ENCODE measurements around the gene SPP1. TPM values are rescaled to one million over a fixed set of nuclear protein-coding genes. Genes with fewer than 3 reads are reported as not detected.
A peak's percentile ranks its signal among the peaks of the same experiment; 100 is the strongest.
"Not testable (repeated sequence)": the region's sequence is repeated elsewhere in the genome, so short reads cannot be mapped to it uniquely, and the experiment has no call there.

The SPP1 gene
- total and polyA plus RNA-seq, 5 experiments from 2014 or later = 6.7 to 8.7 TPM; not detected in 3

DNA sequence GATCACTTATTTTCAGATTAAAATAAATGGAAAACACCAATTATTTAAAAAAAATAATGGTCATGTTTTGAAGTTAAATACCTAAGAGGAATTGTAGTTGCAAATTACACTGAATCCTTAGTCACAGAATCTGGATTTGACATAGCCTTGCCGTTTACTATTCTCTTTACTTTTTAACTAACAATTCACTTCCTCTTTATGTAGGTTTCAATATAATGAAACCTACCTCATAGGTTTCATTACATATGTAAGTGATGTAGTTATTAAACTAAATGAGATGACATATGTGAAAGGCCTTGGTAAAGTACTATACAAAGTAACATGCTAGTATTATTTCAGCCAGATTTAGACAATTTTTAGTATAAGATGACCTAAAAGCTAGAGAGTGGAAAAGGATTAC is 6.5 kb downstream of the SPP1 start:
- DNase-seq (no peak), ATAC-seq (no peak)
- Mint-ChIP-seq H3K4me3 (no peak overlapping the region), H3K4me1 (no peaks in the 10 kb centered on the region), H3K27ac (no peak overlapping the region), H3K9me3 (no peaks in the 10 kb centered on the region), H3K27me3 (peaks cover 7 to 34% (median 17%) of the 10 kb centered on the region in 5 donors), H3K36me3 (no peaks in the 10 kb centered on the region)
- POLR2A ChIA-PET = no interaction called here

DNA sequence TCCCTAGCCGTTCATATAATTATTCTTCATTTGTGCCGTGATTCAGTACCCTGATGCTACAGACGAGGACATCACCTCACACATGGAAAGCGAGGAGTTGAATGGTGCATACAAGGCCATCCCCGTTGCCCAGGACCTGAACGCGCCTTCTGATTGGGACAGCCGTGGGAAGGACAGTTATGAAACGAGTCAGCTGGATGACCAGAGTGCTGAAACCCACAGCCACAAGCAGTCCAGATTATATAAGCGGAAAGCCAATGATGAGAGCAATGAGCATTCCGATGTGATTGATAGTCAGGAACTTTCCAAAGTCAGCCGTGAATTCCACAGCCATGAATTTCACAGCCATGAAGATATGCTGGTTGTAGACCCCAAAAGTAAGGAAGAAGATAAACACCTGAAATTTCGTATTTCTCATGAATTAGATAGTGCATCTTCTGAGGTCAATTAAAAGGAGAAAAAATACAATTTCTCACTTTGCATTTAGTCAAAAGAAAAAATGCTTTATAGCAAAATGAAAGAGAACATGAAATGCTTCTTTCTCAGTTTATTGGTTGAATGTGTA is 7.0 kb downstream of the SPP1 start:
- DNase-seq (no peak), ATAC-seq (no peak)
- peaks cover 8 to 33% (median 19%) of the 10 kb centered on the region in 5 donors for H3K27me3 Mint-ChIP-seq
- no peaks in the 10 kb centered on the region for H3K4me1 Mint-ChIP-seq
- H3K4me3 Mint-ChIP-seq = no peak overlapping the region
- no peaks in the 10 kb centered on the region for H3K9me3 Mint-ChIP-seq
- no peaks in the 10 kb centered on the region for H3K36me3 Mint-ChIP-seq
- H3K27ac Mint-ChIP-seq = no peak overlapping the region
- POLR2A ChIA-PET = no interaction called here

DNA sequence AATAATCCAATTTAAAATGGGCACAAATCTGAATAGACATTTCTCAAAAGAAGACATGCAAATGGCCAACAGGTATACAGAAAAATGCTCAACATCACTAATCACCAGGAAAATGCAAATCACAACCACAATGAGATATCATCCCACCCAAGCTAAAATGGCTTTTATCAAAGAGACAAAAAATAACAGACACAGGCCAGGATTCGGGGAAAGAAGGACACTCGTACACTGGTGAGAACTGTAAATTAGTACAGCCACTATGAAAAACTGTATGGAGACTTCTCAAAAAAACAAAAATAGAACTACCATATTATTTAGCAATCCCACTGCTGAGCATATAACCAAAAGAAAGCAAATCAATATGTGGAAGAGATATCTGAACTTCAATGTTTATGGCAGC is 8.5 kb downstream of the SPP1 start:
- Mint-ChIP-seq H3K4me3 (no peak overlapping the region), H3K4me1 (no peaks in the 10 kb centered on the region), H3K27me3 (peaks cover 4 to 25% (median 19%) of the 10 kb centered on the region in 5 donors), H3K9me3 (no peaks in the 10 kb centered on the region), H3K36me3 (no peaks in the 10 kb centered on the region), H3K27ac (no peak overlapping the region)
- ATAC-seq (no peak), DNase-seq (no peak)
- POLR2A ChIA-PET = no interaction called here

DNA sequence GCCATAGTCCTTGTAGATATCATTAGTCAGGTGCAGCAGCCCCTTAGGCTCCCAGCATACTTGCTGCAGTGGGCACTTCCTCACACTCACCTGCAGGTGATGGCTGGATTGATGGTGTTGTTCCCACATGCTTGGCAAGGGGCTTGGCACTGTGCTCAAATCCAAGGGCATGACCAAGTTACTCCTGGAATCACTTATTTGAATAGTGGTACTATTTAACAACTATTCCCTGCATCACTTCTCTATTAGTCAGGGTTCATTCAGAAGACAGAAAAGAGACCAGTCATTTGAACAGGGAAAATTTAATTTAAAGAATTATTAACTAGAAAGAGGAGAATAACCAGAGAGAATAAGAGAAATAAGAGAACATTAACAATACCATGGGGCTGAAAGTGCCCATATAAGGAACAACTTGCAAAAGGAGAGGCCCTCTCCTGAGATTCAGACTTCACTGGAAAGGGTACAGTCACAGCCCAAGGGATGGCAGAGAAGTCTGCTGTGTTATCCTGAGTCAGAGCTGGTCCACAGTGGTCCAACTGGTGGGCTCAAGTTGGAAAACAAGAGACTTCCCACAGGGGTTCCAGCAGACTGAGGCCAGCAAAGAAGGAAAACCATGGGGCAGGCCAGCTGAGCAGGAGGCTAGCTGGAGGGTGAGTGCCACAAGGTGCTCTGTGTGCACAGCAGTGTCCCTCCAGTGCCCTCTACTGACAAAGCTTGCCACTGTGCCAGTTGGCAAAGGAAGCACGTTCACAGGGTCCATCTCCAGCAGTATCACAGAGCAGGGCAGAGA is 9.8 kb downstream of the SPP1 start:
- Mint-ChIP-seq H3K4me3 (no peak overlapping the region), H3K9me3 (no peaks in the 10 kb centered on the region), H3K27ac (peak overlapping the region in 1 of 10 donors; percentile 19), H3K36me3 (no peaks in the 10 kb centered on the region), H3K27me3 (peaks cover 4 to 19% (median 16%) of the 10 kb centered on the region in 5 donors), H3K4me1 (no peaks in the 10 kb centered on the region)
- DNase-seq = peak in 1 of 10 donors; percentile 9
- ATAC-seq = peak; percentile 58 to 61
- POLR2A ChIA-PET = no interaction called here

DNA sequence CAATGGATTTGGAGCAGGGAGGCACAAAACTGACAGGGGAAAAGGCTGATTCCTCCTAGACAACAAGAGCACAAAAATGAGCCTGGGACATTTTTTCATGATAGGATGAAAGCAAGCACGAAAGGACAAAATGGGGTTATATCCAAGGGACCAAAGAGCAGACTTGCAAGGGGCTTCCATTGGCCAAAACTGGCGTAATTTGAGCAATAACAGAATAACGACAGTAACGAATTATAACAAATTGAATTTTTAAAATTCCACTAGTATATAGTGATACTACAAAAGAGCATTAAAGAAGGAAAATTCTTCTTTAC is 10.3 kb downstream of the SPP1 start:
- DNase-seq (no peak), ATAC-seq (no peak)
- H3K36me3 Mint-ChIP-seq = no peaks in the 10 kb centered on the region

DNA sequence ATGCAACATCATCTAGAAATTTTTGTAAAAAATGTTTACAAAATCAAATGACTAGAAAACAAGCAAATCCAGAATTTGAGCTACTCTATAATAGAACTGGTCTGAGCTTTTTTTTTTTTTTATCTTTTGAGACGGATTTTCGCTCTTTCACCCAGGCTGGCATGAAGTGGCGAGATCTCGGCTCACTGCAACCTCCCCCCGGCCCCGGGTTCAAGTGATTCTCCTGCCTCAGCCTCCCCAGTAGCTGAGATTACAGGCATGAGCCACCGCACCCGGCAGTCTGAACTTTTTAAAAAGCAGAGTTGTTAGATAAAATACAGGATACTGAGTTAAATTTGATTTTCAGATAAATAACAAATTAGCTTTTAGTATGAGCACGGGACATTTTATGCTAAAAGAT is 11.0 kb downstream of the SPP1 start:
- H3K4me3 Mint-ChIP-seq = no peak overlapping the region
- peaks cover 4 to 19% (median 15%) of the 10 kb centered on the region in 5 donors for H3K27me3 Mint-ChIP-seq
- H3K4me1 Mint-ChIP-seq = peaks cover 0 to 1% (median 0%) of the 10 kb centered on the region in 4 donors
- ATAC-seq = no peak
- H3K9me3 Mint-ChIP-seq = no peaks in the 10 kb centered on the region
- H3K36me3 Mint-ChIP-seq = no peaks in the 10 kb centered on the region
- no peak for DNase-seq
- POLR2A ChIA-PET = no interaction called here
- no peak overlapping the region for H3K27ac Mint-ChIP-seq

More for the DNA sequence above, 10.3 kb downstream of the SPP1 start:
- peaks cover 4 to 19% (median 16%) of the 10 kb centered on the region in 5 donors for H3K27me3 Mint-ChIP-seq
- H3K27ac Mint-ChIP-seq = no peak overlapping the region
- H3K4me3 Mint-ChIP-seq = no peak overlapping the region
- peaks cover 0 to 1% (median 0%) of the 10 kb centered on the region in 4 donors for H3K4me1 Mint-ChIP-seq
- POLR2A ChIA-PET = no interaction called here
- H3K9me3 Mint-ChIP-seq = no peaks in the 10 kb centered on the region

DNA sequence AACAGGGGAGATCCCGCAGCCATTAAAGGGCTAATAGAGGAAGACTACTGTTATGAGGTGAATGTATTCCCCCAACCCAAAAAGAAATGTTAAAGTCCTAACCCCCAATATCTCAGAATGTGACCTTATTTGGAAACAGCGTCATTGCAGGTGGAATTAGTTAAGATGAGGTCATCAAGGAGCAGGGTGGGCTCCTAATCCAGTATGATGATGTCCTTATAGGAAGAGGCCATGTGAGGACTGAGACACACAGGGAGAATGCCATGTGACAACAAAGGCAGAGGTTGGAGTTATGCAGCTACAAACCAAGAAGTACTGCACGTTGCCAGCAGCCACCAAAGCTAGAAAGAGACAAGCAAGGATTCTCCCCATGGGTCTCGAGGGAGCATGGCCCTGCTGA is 14.3 kb downstream of the SPP1 start:
- POLR2A ChIA-PET = no interaction called here
- Mint-ChIP-seq H3K4me1 (peaks cover 1 to 7% (median 2%) of the 10 kb centered on the region in 4 donors), H3K4me3 (no peak overlapping the region), H3K27me3 (peaks cover 3 to 17% (median 6%) of the 10 kb centered on the region in 5 donors), H3K9me3 (no peaks in the 10 kb centered on the region), H3K36me3 (no peaks in the 10 kb centered on the region), H3K27ac (no peak overlapping the region)
- no peak for DNase-seq
- ATAC-seq = no peak

DNA sequence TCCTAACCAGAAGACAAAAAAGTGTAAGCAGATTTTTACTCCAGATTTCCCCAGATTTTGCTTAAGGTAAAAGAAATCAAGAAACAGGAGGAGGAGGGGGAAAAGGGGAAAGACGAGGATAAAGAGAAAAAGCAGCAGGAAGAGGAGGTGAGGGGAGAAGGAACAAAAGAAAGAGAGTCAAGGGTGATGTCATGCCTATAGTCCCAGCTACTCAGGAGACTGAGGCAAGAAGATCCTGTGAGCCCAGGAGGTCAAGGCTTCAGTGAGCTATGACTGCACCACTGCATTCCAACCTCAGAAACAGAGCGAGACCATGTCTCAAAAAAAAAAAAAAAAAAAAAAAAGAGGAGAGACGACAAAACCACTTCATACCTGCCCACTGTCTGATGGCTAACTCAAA is 19.9 kb downstream of the SPP1 start:
- Mint-ChIP-seq H3K27ac (no peak overlapping the region), H3K27me3 (peaks cover 4 to 11% (median 5%) of the 10 kb centered on the region in 5 donors), H3K4me1 (peaks cover 0 to 7% (median 2%) of the 10 kb centered on the region in 4 donors), H3K9me3 (no peaks in the 10 kb centered on the region), H3K4me3 (no peak overlapping the region), H3K36me3 (no peaks in the 10 kb centered on the region)
- ATAC-seq = no peak
- POLR2A ChIA-PET = no interaction called here
- no peak for DNase-seq

DNA sequence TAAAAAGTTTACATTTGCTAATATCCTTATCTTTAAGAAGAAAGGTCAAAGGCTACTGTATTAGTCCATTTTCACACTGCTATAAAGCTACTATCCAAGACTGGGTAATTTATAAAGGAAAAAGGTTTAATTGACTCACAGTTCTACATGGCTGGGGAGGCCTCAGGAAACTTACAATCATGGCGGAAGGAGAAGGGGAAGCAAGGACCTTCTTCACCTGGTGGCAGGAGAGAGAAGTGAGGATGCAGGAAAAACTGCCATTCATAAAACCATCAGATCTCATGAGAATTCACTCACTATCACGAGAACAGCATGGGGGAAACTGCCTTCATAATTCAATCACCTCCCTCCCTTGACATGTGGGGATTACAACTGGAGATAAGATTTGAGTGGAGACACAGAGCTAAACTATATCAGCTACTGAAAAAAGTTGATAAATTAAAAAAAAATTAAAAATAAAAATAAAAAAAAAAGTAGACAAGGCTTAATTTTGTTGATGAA is 23.7 kb downstream of the SPP1 start:
- H3K36me3 Mint-ChIP-seq, DNase-seq, H3K4me3 Mint-ChIP-seq, H3K4me1 Mint-ChIP-seq, ATAC-seq, H3K27ac Mint-ChIP-seq, H3K9me3 Mint-ChIP-seq, POLR2A ChIA-PET: not testable (repeated sequence)
- H3K27me3 Mint-ChIP-seq = peaks cover 0 to 11% (median 5%) of the 10 kb centered on the region in 5 donors

DNA sequence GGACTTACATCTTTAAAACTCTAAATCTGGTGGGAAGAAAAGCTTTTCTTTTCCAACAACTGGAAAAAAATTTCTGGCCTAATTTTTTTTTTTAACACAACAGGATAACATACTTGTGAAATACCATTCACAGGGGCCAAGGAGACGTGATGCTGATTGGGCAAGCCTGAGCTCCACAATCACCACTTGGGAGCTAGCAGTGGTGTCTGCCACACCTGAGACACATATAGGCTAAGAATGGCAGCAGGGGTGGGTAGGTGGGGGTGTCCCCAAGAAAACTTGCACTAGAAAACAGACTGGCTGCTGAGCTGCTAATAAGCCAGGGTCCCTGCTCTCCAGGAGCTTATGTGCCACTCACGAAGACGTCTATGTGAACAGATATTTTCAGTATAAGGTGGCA is 26.4 kb downstream of the SPP1 start:
- Mint-ChIP-seq H3K27me3 (peaks cover 0 to 8% (median 5%) of the 10 kb centered on the region in 5 donors), H3K36me3 (no peaks in the 10 kb centered on the region), H3K4me1 (peaks cover 1 to 6% (median 5%) of the 10 kb centered on the region in 4 donors), H3K9me3 (peaks cover 0 to 2% (median 0%) of the 10 kb centered on the region in 9 donors), H3K27ac (no peak overlapping the region), H3K4me3 (no peak overlapping the region)
- POLR2A ChIA-PET = no interaction called here
- DNase-seq (no peak), ATAC-seq (no peak)

DNA sequence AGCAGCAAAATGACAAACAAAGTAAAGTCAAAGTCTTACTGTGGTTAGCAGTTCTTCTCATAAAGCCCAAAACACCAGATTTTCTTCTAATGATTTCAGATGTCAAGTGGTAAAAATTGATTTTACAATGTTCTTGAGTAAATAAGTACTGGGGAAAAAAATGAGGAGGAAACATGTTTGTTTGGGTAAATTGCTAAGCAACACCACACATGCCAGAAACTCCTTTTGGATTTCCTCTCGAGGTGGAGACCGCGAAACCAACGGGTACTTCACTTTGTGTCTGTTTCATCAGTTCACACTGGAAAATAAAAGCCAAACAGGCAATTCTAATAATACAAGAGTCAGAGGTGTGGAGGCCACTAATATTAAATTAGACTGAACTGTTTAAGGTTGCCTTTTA is 27.3 kb downstream of the SPP1 start:
- H3K27me3 Mint-ChIP-seq = peaks cover 0 to 8% (median 7%) of the 10 kb centered on the region in 5 donors
- no peak for ATAC-seq
- no peaks in the 10 kb centered on the region for H3K36me3 Mint-ChIP-seq
- H3K27ac Mint-ChIP-seq = no peak overlapping the region
- POLR2A ChIA-PET = no interaction called here
- DNase-seq = no peak
- H3K9me3 Mint-ChIP-seq = peaks cover 0 to 2% (median 0%) of the 10 kb centered on the region in 9 donors
- H3K4me1 Mint-ChIP-seq = peaks cover 4 to 9% (median 7%) of the 10 kb centered on the region in 4 donors
- H3K4me3 Mint-ChIP-seq = no peak overlapping the region

DNA sequence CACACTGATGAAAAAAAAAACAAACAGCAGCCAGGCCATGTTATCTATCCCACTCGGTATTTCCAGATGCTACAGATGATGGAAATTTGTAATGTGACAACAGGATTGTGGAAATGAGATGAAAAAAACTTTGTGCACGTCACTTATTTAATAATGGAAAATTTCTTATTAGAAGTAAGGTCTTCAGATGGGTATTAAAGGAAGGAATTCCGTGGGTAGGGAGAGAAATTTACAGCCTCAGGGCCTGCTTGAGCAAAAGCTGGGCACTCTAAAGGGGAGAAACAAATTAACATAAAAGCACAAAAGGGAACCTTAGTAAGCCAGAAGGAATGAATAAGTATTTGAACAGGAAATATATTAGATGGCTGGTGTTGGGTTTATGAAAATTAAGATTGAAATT is 27.7 kb downstream of the SPP1 start:
- DNase-seq (no peak), ATAC-seq (no peak)
- Mint-ChIP-seq H3K27ac (no peak overlapping the region), H3K4me3 (no peak overlapping the region), H3K9me3 (peaks cover 0 to 2% (median 0%) of the 10 kb centered on the region in 9 donors), H3K4me1 (peaks cover 4 to 9% (median 7%) of the 10 kb centered on the region in 4 donors), H3K27me3 (peaks cover 0 to 8% (median 7%) of the 10 kb centered on the region in 5 donors), H3K36me3 (no peaks in the 10 kb centered on the region)
- POLR2A ChIA-PET = no interaction called here

DNA sequence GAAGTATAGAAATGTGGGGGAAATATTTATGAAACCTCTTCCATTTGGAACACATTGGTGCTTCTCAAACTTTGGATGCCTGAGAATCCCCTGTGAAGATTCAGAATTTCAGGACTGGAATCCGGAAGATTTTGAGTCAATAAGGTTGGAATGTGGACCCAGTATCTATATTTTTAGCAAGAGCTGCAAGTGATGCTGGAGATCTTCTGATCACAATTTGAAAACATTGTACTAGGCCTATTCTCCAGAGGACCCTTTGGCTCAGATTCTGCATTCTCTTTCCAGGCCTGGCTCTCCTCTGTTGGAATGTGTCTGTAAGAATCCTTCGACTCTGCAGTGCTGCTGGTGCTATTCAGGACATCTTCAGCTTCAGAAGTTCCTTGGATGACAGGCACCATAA is 29.6 kb downstream of the SPP1 start:
- H3K36me3 Mint-ChIP-seq = no peaks in the 10 kb centered on the region
- H3K27ac Mint-ChIP-seq = no peak overlapping the region
- H3K4me3 Mint-ChIP-seq = no peak overlapping the region
- DNase-seq = no peak
- peaks cover 10 to 21% (median 16%) of the 10 kb centered on the region in 4 donors for H3K4me1 Mint-ChIP-seq
- H3K27me3 Mint-ChIP-seq = peaks cover 0 to 11% (median 6%) of the 10 kb centered on the region in 5 donors
- POLR2A ChIA-PET = no interaction called here
- ATAC-seq = no peak
- H3K9me3 Mint-ChIP-seq = peaks cover 0 to 2% (median 0%) of the 10 kb centered on the region in 9 donors

Measured in naive thymus-derived CD8-positive, alpha-beta T cell (primary cell).